K562 (cell line): ENCODE results near the gene SPAG17. TPM values are rescaled to one million over a fixed set of nuclear protein-coding genes. Genes with fewer than 3 reads are reported as not detected.

ENCODE experiments used
- ATAC-seq: fragments of 200-7000 bp; cut with Tn5 transposase; 3 replicates; pipeline ENCODE4 v1.9.1; 2020; ENCODE audit warnings: moderate library complexity
- BruUV-seq: library from RNA; stranded (reverse); fragments of 400-500 nt; replicated peaks from 2 replicates; lab custom pipeline; 2021; lab: Mats Ljungman, UMichigan
- CTCF ChIA-PET: fragments of 300-600 bp; formaldehyde crosslinking; extraction: SDS; loops from one replicate; lab custom pipeline; 2021; ENCODE audit warnings: low intra/inter-chr PET ratio; lab: Yijun Ruan, JAX
- POLR2A ChIA-PET: fragments of 300-600, 350-650 bp; sonication (Branson Sonifier 250); formaldehyde crosslinking; extraction: SDS; loops from one replicate; lab custom pipeline; 2021; ENCODE audit warnings: antibody characterized with exemption, inconsistent platforms; lab: Yijun Ruan, JAX
- DNase-seq, 4 experiments: peaks; one replicate each; pipeline versions ENCODE4 v3.0.0 to v3.0.0-alpha.2; 2011 to 2018; ENCODE audit warnings: low spot score in 3 of 4, mixed read lengths in 3 of 4; ENCODE audit errors: extremely low read depth in 1 of 4
- FAIRE-seq: peaks from 2 replicates; lab custom pipeline; 2011; peaks lifted over from hg19 to GRCh38; lab: Jason Lieb, UNC
- H2AFZ ChIP-seq: 2 replicates; pipeline ENCODE4 v1.6.0; 2011; ENCODE audit warnings: low read depth, low read length, control low read depth, inconsistent platforms
- H3K27ac ChIP-seq: fragments of 200-600 bp; 3 replicates; pipeline ENCODE4 v1.8.0; 2011; ENCODE audit warnings: low read depth, mild to moderate bottlenecking, control low read depth, inconsistent platforms, low read length, moderate library complexity, mixed read lengths; ENCODE audit errors: extremely low read depth
- H3K27me3 ChIP-seq, 2 experiments: fragments of 300-600 bp in 1 of 2; 2 replicates in 1 of 2; 3 replicates in 1 of 2; pipeline versions ENCODE4 v1.6.0 to v1.8.0; 2011; ENCODE audit warnings: inconsistent platforms in 2 of 2, low read length in 2 of 2, mild to moderate bottlenecking in 1 of 2, mixed read lengths in 1 of 2, moderate library complexity in 1 of 2; ENCODE audit not compliant: control insufficient read depth in 2 of 2, insufficient read depth in 2 of 2
- H3K36me3 ChIP-seq: fragments of 300-600 bp; 3 replicates; pipeline ENCODE4 v1.8.0; 2011; ENCODE audit warnings: mild to moderate bottlenecking, low read length, inconsistent platforms; ENCODE audit not compliant: control insufficient read depth, insufficient read depth
- H3K4me1 ChIP-seq, 2 experiments: fragments of 200-600 bp in 1 of 2; replicated peaks in 1 of 2; 2 replicates in 1 of 2; 3 replicates in 1 of 2; pipeline versions ENCODE4 v1.5.1 to v1.8.0; 2011; ENCODE audit warnings: inconsistent platforms in 2 of 2, low read length in 2 of 2, mild to moderate bottlenecking in 1 of 2, mixed read lengths in 1 of 2, moderate library complexity in 1 of 2; ENCODE audit not compliant: control insufficient read depth in 2 of 2, insufficient read depth in 2 of 2
- H3K4me2 ChIP-seq: 2 replicates; pipeline ENCODE4 v1.6.1; 2011; ENCODE audit warnings: low read length, control low read depth, inconsistent platforms, mixed read lengths; ENCODE audit not compliant: insufficient read depth
- H3K4me3 ChIP-seq: fragments of 200-600 bp; sonication (generic), shearing (Covaris generic); 2 replicates; pipeline ENCODE4 v1.5.1; 2016; ENCODE audit warnings: control low read depth, inconsistent platforms
- H3K79me2 ChIP-seq: fragments of 200-600 bp; 3 replicates; pipeline ENCODE4 v1.8.0; 2011; ENCODE audit warnings: low read length, inconsistent platforms; ENCODE audit not compliant: control insufficient read depth, insufficient read depth
- H3K9ac ChIP-seq, 2 experiments: 2 replicates each; pipeline versions ENCODE4 v1.6.0 to v1.6.1; 2011; ENCODE audit warnings: low read depth in 2 of 2, low read length in 2 of 2, control low read depth in 1 of 2, inconsistent platforms in 1 of 2, mild to moderate bottlenecking in 1 of 2, mixed read lengths in 1 of 2; ENCODE audit not compliant: insufficient read depth in 1 of 2
- H3K9me1 ChIP-seq: one replicate; pipeline ENCODE4 v1.6.0; 2011; ENCODE audit warnings: inconsistent platforms, mild to moderate bottlenecking, low read length, moderate library complexity; ENCODE audit not compliant: control insufficient read depth, insufficient read depth
- H3K9me3 ChIP-seq: replicated peaks from 2 replicates; pipeline ENCODE4 v1.5.1; 2011; ENCODE audit warnings: low read depth, low read length, inconsistent platforms; ENCODE audit not compliant: control insufficient read depth, insufficient read depth
- H4K20me1 ChIP-seq: replicated peaks from 2 replicates; pipeline ENCODE4 v1.6.1; 2011; ENCODE audit warnings: low read length, inconsistent platforms, mixed read lengths; ENCODE audit not compliant: control insufficient read depth, insufficient read depth
- CBX2 ChIP-seq: fragments of 200-600 bp; sonication (generic); IDR thresholded peaks from one replicate; pipeline ENCODE4 v1.6.1; 2012; ENCODE audit warnings: mild to moderate bottlenecking, low read length, inconsistent platforms; ENCODE audit not compliant: insufficient read depth, poor library complexity, severe bottlenecking
- DIDO1 ChIP-seq: fragments of 450-650 bp; IDR thresholded peaks from 2 replicates; pipeline ENCODE4 v1.6.1; 2016; ENCODE audit warnings: low read depth, missing biosample characterization, missing genetic modification characterization
- ESRRA ChIP-seq: fragments of 450-650 bp; IDR thresholded peaks from 2 replicates; pipeline ENCODE4 v1.6.1; 2014; ENCODE audit warnings: low read depth, mild to moderate bottlenecking, moderate library complexity, borderline replicate concordance
- FOXO4 ChIP-seq: fragments of 450-650 bp; formaldehyde crosslinking; IDR thresholded peaks from 2 replicates; pipeline ENCODE4 v1.4.0; 2020; ENCODE audit warnings: mild to moderate bottlenecking, moderate library complexity
- GMEB1 ChIP-seq: fragments of 250-450 bp; sonication (Bioruptor Pico); IDR thresholded peaks from 2 replicates; pipeline ENCODE4 v1.4.0; 2020; ENCODE audit warnings: mild to moderate bottlenecking
- HMGN3 ChIP-seq: IDR thresholded peaks from 2 replicates; pipeline ENCODE4 v1.6.1; 2011; ENCODE audit warnings: borderline replicate concordance, low read depth, mild to moderate bottlenecking, mixed read lengths, low read length; ENCODE audit not compliant: insufficient read length; ENCODE audit errors: extremely low read depth
- HNRNPK ChIP-seq: fragments of 200-400 bp; formaldehyde crosslinking; IDR thresholded peaks from one replicate; pipeline ENCODE4 v1.6.1; 2018; ENCODE audit warnings: mild to moderate bottlenecking, low read depth, low read length; ENCODE audit not compliant: poor library complexity, severe bottlenecking
- HNRNPLL ChIP-seq: fragments of 200-400 bp; formaldehyde crosslinking; IDR thresholded peaks from 2 replicates; pipeline ENCODE4 v1.6.1; 2017; ENCODE audit warnings: low read length, low read depth, mild to moderate bottlenecking; ENCODE audit not compliant: poor library complexity, severe bottlenecking
- KAT8 ChIP-seq: fragments of 450-650 bp; IDR thresholded peaks from 2 replicates; pipeline ENCODE4 v1.6.1; 2016; ENCODE audit warnings: low read depth, mild to moderate bottlenecking
- MEIS2 ChIP-seq: fragments of 450-650 bp; IDR thresholded peaks from 2 replicates; pipeline ENCODE4 v1.6.1; 2014; ENCODE audit warnings: mild to moderate bottlenecking; ENCODE audit not compliant: partially characterized antibody
- MIER1 ChIP-seq: fragments of 450-650 bp; IDR thresholded peaks from 2 replicates; pipeline ENCODE4 v1.6.1; 2016; ENCODE audit warnings: antibody characterized with exemption, mild to moderate bottlenecking, low read depth
- RUNX1 ChIP-seq: sonication (generic); IDR thresholded peaks from 2 replicates; pipeline ENCODE4 v1.6.1; 2016; ENCODE audit warnings: antibody characterized with exemption, low read depth
- SRSF1 ChIP-seq: fragments of 200-400 bp; formaldehyde crosslinking; IDR thresholded peaks from 2 replicates; pipeline ENCODE4 v1.6.1; 2017; ENCODE audit warnings: mild to moderate bottlenecking, low read depth, low read length, moderate library complexity
- TSHZ1 ChIP-seq: fragments of 250-450 bp; sonication (Bioruptor Pico); IDR thresholded peaks from 2 replicates; pipeline ENCODE4 v1.4.0; 2020; ENCODE audit warnings: mild to moderate bottlenecking, moderate library complexity
- USF2 ChIP-seq: sonication (generic); formaldehyde crosslinking; IDR thresholded peaks from 2 replicates; pipeline ENCODE4 v1.5.0; 2020; ENCODE audit warnings: missing genetic modification reagents
- ZNF253 ChIP-seq: fragments of 250-450 bp; sonication (Bioruptor Pico); conservative IDR thresholded peaks from 2 replicates; pipeline ENCODE4 v1.6.1; 2021; ENCODE audit warnings: mild to moderate bottlenecking
- WGBS: fragments of 100-300 bp; shearing (Covaris generic); methylation state at CpG from one replicate; pipeline ENCODE4 v1.1.6; 2016; ENCODE audit warnings: low coverage, mixed read lengths; ENCODE audit not compliant: insufficient coverage; ENCODE audit errors: missing lambda C conversion rate; 5-methylcytosine and 5-hydroxymethylcytosine counted together
- in situ Hi-C: fragments of 300-500 bp; cut with MboI; formaldehyde crosslinking; loops from 4 replicates; pipeline ENCODE4 v1.15.0; 2018; ENCODE audit warnings: inconsistent platforms, mixed read lengths
- intact Hi-C: fragments of 100-400 bp; cut with micrococcal nuclease; formaldehyde crosslinking; loops from 2 replicates; pipeline ENCODE4 v1.14.2; 2022
- polyA plus RNA-seq, 8 experiments: library from polyadenylated mRNA; depleted of rRNA in 4 of 8; stranded (reverse) in 5 of 8; unstranded in 3 of 8; fragments of >200 nt; fragmentation: Nextera tagmentation in 2 of 8; fragmentation: Illumina TruSeq in 1 of 8; extraction: Ambion mirVana in 2 of 8; extraction: Trizol in 1 of 8; gene quantifications; 2 replicates each; pipeline versions ENCODE4 v1.2.1 to v1.2.3, GENCODE V29; 2011 to 2014; ENCODE audit warnings: inconsistent platforms in 1 of 8, missing spikeins in 1 of 8
- total RNA-seq, 7 experiments: library from RNA; depleted of rRNA in 6 of 7; stranded (reverse); fragments of >200 nt in 6 of 7; fragmentation: Illumina TruSeq in 2 of 7; extraction: Trizol in 2 of 7; gene quantifications; 2 replicates each; pipeline versions ENCODE4 v1.2.1 to v1.2.3, GENCODE V29; 2011 to 2021; ENCODE audit warnings: low replicate concordance in 1 of 7

SPAG17 gene
- total and polyA plus RNA-seq, 9 of the 15 experiments (the other 6 are each of a cell fraction or from before 2014, with no cell fraction given) = 0.07 to 2.1 (median 1.5) TPM

GRCh38 chr1:118116401-118116800, 68.6 kb downstream of the SPAG17 start:
- Histone ChIP-seq H4K20me1 (no peaks in the 10 kb centered on the region), H3K36me3 (no peaks in the 10 kb centered on the region), H3K9ac (no peak overlapping the region), H3K4me3 (no peak overlapping the region), H3K9me1 (no peaks in the 10 kb centered on the region), H2AFZ (no peak overlapping the region), H3K27me3 (peaks cover 0 to 3% of the 10 kb centered on the region in 2 experiments; a peak in 1 of 5 replicates), H3K27ac (no peak overlapping the region), H3K4me2 (no peak overlapping the region), H3K9me3 (no peaks in the 10 kb centered on the region), H3K79me2 (no peaks in the 10 kb centered on the region), H3K4me1 (no peaks in the 10 kb centered on the region)
- BruUV-seq = no TSS peak
- no peak for FAIRE-seq
- in situ Hi-C loops (no loop called here), intact Hi-C loops (no loop called here)
- 6% methylated on average over 5 of the region's 5 CpGs for WGBS
- POLR2A ChIA-PET = interaction anchor here (0.6 kb wide), 1 partner anchor 16 kb away, joined by 3 read pairs; no protein-coding TSS in a partner anchor
- no peak for ATAC-seq
- CTCF ChIA-PET = no interaction called here
- DNase-seq = no peak
- TF ChIP-seq SRSF1 (no peak), TSHZ1 (no peak), MEIS2 (no peak), HNRNPK (no peak), MIER1 (no peak), USF2 (no peak), GMEB1 (no peak), ZNF253 (no peak), HMGN3 (no peak), FOXO4 (CRISPR knock-in tag) (no peak), DIDO1 (tag) (no peak), RUNX1 (no peak), HNRNPLL (no peak), KAT8 (no peak), ESRRA (no peak), CBX2 (no peak)
